ENCODE data around the gene PPP2R3C. TPM values are rescaled to one million over a fixed set of nuclear protein-coding genes. Genes with fewer than 3 reads are reported as not detected.
A peak's percentile ranks its signal among the peaks of the same experiment; 100 is the strongest.

PPP2R3C gene
- 48.8 TPM for total RNA-seq
- 49.4 TPM for polyA plus RNA-seq
- long read RNA-seq, donor 1, result 0 reads
- long read RNA-seq, donor 2, result 0 reads
- long read RNA-seq, donor 3, transcript PPP2R3C-217 (12 exons, 1,846 nt), result minor isoform, 5 of 91 reads
- long read RNA-seq, donor 3, transcript PPP2R3C-201 (13 exons, 1,839 nt), result major isoform, 11 of 91 reads
- long read RNA-seq, donor 3, partial matches to known transcripts, result 53 of 91 reads
- long read RNA-seq, donor 3, other reads (novel, unspliced or antisense), result 20 of 91 reads
- long read RNA-seq, donor 4, partial matches to known transcripts, result 0 of 3 reads
- long read RNA-seq, donor 4, other reads (novel, unspliced or antisense), result 0 of 3 reads
- long read RNA-seq, donor 5, transcript PPP2R3C-201 (13 exons, 1,839 nt), result major isoform, 13 of 30 reads
- long read RNA-seq, donor 5, transcript PPP2R3C-217 (12 exons, 1,846 nt), result minor isoform, 7 of 30 reads
- long read RNA-seq, donor 5, partial matches to known transcripts, result 10 of 30 reads
- long read RNA-seq, donor 5, other reads (novel, unspliced or antisense), result 0 of 30 reads
- long read RNA-seq, donor 6, partial matches to known transcripts, result 0 of 4 reads
- long read RNA-seq, donor 6, other reads (novel, unspliced or antisense), result 0 of 4 reads
- long read RNA-seq, donor 7, transcript PPP2R3C-201 (13 exons, 1,839 nt), result major isoform, 6 of 9 reads
- long read RNA-seq, donor 7, partial matches to known transcripts, result 0 of 9 reads
- long read RNA-seq, donor 7, other reads (novel, unspliced or antisense), result 0 of 9 reads
- long read RNA-seq, donor 8, partial matches to known transcripts, result 0 of 2 reads
- long read RNA-seq, donor 8, other reads (novel, unspliced or antisense), result 0 of 2 reads
- long read RNA-seq, donor 9, transcript PPP2R3C-201 (13 exons, 1,839 nt), result major isoform, 5 of 6 reads
- long read RNA-seq, donor 9, partial matches to known transcripts, result 0 of 6 reads
- long read RNA-seq, donor 9, other reads (novel, unspliced or antisense), result 0 of 6 reads
- long read RNA-seq, donor 10, partial matches to known transcripts, result 0 of 4 reads
- long read RNA-seq, donor 10, other reads (novel, unspliced or antisense), result 0 of 4 reads

DNA sequence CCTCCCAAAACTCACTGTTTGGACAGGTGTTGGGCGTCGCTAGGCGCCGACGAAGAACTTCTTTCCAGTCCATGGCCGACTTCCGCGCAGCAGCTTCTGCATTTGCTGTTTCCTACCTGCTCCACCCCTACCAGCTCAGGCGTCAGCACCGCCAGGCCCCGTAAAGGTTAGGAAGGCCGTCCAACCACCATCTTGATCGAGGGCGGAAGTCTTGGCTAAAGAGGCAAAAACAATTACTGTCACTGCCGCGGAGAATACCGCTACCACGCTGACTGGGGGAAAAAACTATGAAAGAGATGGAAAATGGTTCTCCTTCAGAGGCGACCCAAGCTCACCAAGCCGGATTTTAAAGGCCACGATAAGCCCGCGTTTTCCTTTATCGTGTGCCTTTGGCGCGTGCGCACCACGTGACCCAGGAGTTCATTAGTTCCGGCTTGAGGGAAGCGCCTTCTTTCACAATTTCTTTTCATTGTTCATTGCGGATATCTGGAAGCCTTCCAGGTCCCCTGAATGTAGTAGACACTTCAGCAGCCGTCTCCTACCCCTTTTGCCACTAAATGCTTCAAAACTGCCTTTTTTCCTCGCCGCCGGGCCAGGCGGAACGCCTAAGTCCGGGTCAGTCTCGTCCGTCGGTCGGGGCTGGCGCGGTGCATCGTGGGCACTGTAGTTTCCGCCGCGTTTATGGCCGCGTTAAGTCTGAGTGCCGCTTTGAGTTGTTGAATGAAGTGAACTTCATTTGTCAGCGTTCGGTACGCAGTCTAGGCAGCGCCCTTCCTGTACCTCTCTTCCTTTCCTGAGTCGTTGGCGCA lies at the start of gene PPP2R3C, which contains the start of gene PRORP:
PPP2R3C (minus strand) TSS at position 104 of the 809 bp plus-strand sequence; CDS start at position 73, 31 bp downstream.
PRORP (plus strand) TSS at position 666 of the 809 bp plus-strand sequence. CDS start 694 bp downstream, outside the sequence.
- WGBS, result under 1% methylated on average over 57 of the region's 57 CpGs
- Histone ChIP-seq H3K4me3 (ENCODE audit: low read length in 2 of 2) (peak within 1 kb of the TSS; percentile 60 to 81), H3K4me1 (ENCODE audit: control insufficient read depth in 2 of 2, insufficient read depth in 2 of 2, low read length in 2 of 2) (peaks cover 13 to 20% of the 10 kb centered on the region in 2 donors), H3K27me3 (ENCODE audit: control insufficient read depth in 2 of 2, insufficient read depth in 1 of 2, low read length in 1 of 2) (no peaks in the 10 kb centered on the region), H3K9me3 (ENCODE audit: control insufficient read depth in 2 of 2, insufficient read depth in 1 of 2, low read length in 1 of 2) (peaks cover 0 to 5% of the 10 kb centered on the region in 2 donors), H3K27ac (ENCODE audit: low read depth in 1 of 2, low read length in 1 of 2) (peak within 1 kb of the TSS; percentile 97 to 99), H3K36me3 (ENCODE audit: control insufficient read depth in 2 of 2, insufficient read depth in 2 of 2, low read length in 1 of 2) (peaks cover 4 to 7% of the 10 kb centered on the region in 2 donors)
- DNase-seq (ENCODE audit: low read depth in 6 of 9, low spot score in 9 of 9), result peak; percentile 88 to 98 (median 94)

DNA sequence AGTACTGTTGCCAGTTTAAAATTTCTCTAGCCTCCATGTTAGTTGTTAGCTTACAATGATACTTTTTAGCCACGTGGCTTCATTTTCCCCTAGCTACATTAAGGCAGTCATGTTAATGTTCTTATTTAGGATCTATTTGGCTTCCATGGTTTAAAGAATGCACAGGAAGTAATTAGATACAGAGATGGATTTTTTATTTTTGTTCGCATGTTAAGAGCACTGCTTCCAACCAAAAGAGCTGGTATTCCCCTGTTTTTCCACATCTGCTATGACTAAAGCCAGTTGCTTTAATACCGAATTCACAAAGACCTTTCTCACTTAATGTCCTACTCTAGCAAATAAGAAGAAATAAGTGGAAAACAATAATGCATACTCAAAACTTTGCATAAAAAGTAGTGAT lies 45.7 kb upstream of the PPP2R3C start:
- Histone ChIP-seq H3K4me1 (ENCODE audit: control insufficient read depth in 2 of 2, insufficient read depth in 2 of 2, low read length in 2 of 2) (no peaks in the 10 kb centered on the region), H3K9me3 (ENCODE audit: control insufficient read depth in 2 of 2, insufficient read depth in 1 of 2, low read length in 1 of 2) (no peaks in the 10 kb centered on the region), H3K27ac (ENCODE audit: low read depth in 1 of 2, low read length in 1 of 2) (no peak overlapping the region), H3K4me3 (ENCODE audit: low read length in 2 of 2) (no peak overlapping the region), H3K27me3 (ENCODE audit: control insufficient read depth in 2 of 2, insufficient read depth in 1 of 2, low read length in 1 of 2) (no peaks in the 10 kb centered on the region), H3K36me3 (ENCODE audit: control insufficient read depth in 2 of 2, insufficient read depth in 2 of 2, low read length in 1 of 2) (no peaks in the 10 kb centered on the region)
- WGBS, result 95% methylated on average over 3 of the region's 3 CpGs
- no peak for DNase-seq (ENCODE audit: low read depth in 6 of 9, low spot score in 9 of 9)

DNA sequence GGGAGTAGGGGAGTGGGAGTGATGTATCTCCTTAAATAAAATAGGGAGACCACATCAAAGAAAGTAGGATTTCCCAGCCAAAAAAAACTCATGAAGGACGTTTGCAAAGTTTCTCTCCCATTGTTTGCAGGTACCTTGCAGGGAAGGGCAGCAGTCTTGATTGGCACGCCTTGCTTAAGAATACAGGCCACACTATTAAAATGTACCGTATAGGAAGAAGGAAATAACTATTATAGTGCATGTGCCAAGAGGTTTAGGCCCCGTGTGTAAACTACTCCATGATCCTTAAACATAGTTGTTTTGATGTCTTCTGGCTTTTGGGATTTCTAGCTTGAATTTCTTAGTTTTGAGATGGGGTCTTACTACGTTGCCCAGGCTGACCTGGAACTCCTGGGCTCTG lies 43.1 kb upstream of the PPP2R3C start:
- WGBS, result 83% methylated on average over 5 of the region's 5 CpGs
- no peak overlapping the region for H3K4me3 ChIP-seq (ENCODE audit: low read length in 2 of 2)
- no peak for DNase-seq (ENCODE audit: low read depth in 6 of 9, low spot score in 9 of 9)
- H3K36me3 ChIP-seq (ENCODE audit: control insufficient read depth in 2 of 2, insufficient read depth in 2 of 2, low read length in 1 of 2), result peaks cover 0 to 2% of the 10 kb centered on the region in 2 donors
- H3K27me3 ChIP-seq (ENCODE audit: control insufficient read depth in 2 of 2, insufficient read depth in 1 of 2, low read length in 1 of 2), result no peaks in the 10 kb centered on the region
- no peaks in the 10 kb centered on the region for H3K9me3 ChIP-seq (ENCODE audit: control insufficient read depth in 2 of 2, insufficient read depth in 1 of 2, low read length in 1 of 2)
- H3K27ac ChIP-seq (ENCODE audit: low read depth in 1 of 2, low read length in 1 of 2), result no peak overlapping the region
- H3K4me1 ChIP-seq (ENCODE audit: control insufficient read depth in 2 of 2, insufficient read depth in 2 of 2, low read length in 2 of 2), result no peaks in the 10 kb centered on the region

GRCh38 chr14:35163384-35163783 lies 41.6 kb upstream of the PPP2R3C start:
- WGBS, result 99% methylated on average over 1 of the region's 1 CpG
- Histone ChIP-seq H3K27me3 (ENCODE audit: control insufficient read depth in 2 of 2, insufficient read depth in 1 of 2, low read length in 1 of 2) (no peaks in the 10 kb centered on the region), H3K9me3 (ENCODE audit: control insufficient read depth in 2 of 2, insufficient read depth in 1 of 2, low read length in 1 of 2) (no peaks in the 10 kb centered on the region), H3K4me1 (ENCODE audit: control insufficient read depth in 2 of 2, insufficient read depth in 2 of 2, low read length in 2 of 2) (no peaks in the 10 kb centered on the region), H3K4me3 (ENCODE audit: low read length in 2 of 2) (no peak overlapping the region), H3K36me3 (ENCODE audit: control insufficient read depth in 2 of 2, insufficient read depth in 2 of 2, low read length in 1 of 2) (peaks cover 4 to 8% of the 10 kb centered on the region in 2 donors), H3K27ac (ENCODE audit: low read depth in 1 of 2, low read length in 1 of 2) (no peak overlapping the region)
- DNase-seq (ENCODE audit: low read depth in 6 of 9, low spot score in 9 of 9), result no peak

- Histone ChIP-seq H3K27ac (ENCODE audit: low read depth in 1 of 2, low read length in 1 of 2) (no peak overlapping the region), H3K36me3 (ENCODE audit: control insufficient read depth in 2 of 2, insufficient read depth in 2 of 2, low read length in 1 of 2) (peaks cover 4 to 8% of the 10 kb centered on the region in 2 donors), H3K4me1 (ENCODE audit: control insufficient read depth in 2 of 2, insufficient read depth in 2 of 2, low read length in 2 of 2) (no peaks in the 10 kb centered on the region), H3K4me3 (ENCODE audit: low read length in 2 of 2) (no peak overlapping the region), H3K27me3 (ENCODE audit: control insufficient read depth in 2 of 2, insufficient read depth in 1 of 2, low read length in 1 of 2) (no peaks in the 10 kb centered on the region), H3K9me3 (ENCODE audit: control insufficient read depth in 2 of 2, insufficient read depth in 1 of 2, low read length in 1 of 2) (no peaks in the 10 kb centered on the region)
- DNase-seq (ENCODE audit: low read depth in 6 of 9, low spot score in 9 of 9), result no peak
- WGBS, result 84% methylated on average over 5 of the region's 5 CpGs
Observed at GRCh38 chr14:35161231-35161630, 39.4 kb upstream of the PPP2R3C start.

DNA sequence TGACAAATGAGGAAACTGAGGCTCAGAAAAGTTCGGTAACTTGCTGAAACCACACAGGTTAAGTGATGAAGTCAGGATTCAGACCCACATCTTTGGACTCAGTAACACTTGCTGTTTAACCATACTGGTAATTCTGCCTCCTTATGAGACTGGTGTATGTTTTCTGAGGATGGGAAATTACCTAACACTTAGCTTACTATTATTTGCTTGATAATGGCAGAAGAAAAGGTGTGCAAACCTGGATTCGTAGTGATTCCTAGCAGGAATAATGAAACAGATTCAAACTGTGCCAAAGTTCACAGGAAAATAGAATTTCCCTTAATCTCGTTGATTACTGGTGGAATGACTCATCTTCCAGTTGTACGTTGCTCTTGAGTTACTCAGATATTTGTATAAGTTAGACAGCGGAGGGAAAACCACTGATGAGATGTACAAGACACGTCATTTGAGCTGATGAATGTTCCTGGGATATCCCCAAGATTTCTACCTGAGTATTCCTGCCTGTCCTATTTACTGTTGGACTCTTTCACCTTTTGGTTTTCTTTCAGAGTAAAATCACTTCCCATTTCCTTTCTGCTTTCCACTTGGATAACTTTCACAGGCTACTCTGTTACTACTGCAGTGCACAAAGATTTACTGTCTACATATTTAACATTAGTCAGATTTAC lies 38.1 kb upstream of the PPP2R3C start:
- H3K36me3 ChIP-seq (ENCODE audit: control insufficient read depth in 2 of 2, insufficient read depth in 2 of 2, low read length in 1 of 2), result peaks cover 4 to 8% of the 10 kb centered on the region in 2 donors
- peaks cover 2% of the 10 kb centered on the region in 2 donors for H3K4me1 ChIP-seq (ENCODE audit: control insufficient read depth in 2 of 2, insufficient read depth in 2 of 2, low read length in 2 of 2)
- peak overlapping the region in 1 of 2 donors; percentile 8 for H3K27ac ChIP-seq (ENCODE audit: low read depth in 1 of 2, low read length in 1 of 2)
- no peak overlapping the region for H3K4me3 ChIP-seq (ENCODE audit: low read length in 2 of 2)
- no peak for DNase-seq (ENCODE audit: low read depth in 6 of 9, low spot score in 9 of 9)
- no peaks in the 10 kb centered on the region for H3K27me3 ChIP-seq (ENCODE audit: control insufficient read depth in 2 of 2, insufficient read depth in 1 of 2, low read length in 1 of 2)
- 93% methylated on average over 6 of the region's 6 CpGs for WGBS
- H3K9me3 ChIP-seq (ENCODE audit: control insufficient read depth in 2 of 2, insufficient read depth in 1 of 2, low read length in 1 of 2), result no peaks in the 10 kb centered on the region

- Histone ChIP-seq H3K27me3 (ENCODE audit: control insufficient read depth in 2 of 2, insufficient read depth in 1 of 2, low read length in 1 of 2) (no peaks in the 10 kb centered on the region), H3K4me1 (ENCODE audit: control insufficient read depth in 2 of 2, insufficient read depth in 2 of 2, low read length in 2 of 2) (peaks cover 2% of the 10 kb centered on the region in 2 donors), H3K27ac (ENCODE audit: low read depth in 1 of 2, low read length in 1 of 2) (no peak overlapping the region), H3K4me3 (ENCODE audit: low read length in 2 of 2) (no peak overlapping the region), H3K36me3 (ENCODE audit: control insufficient read depth in 2 of 2, insufficient read depth in 2 of 2, low read length in 1 of 2) (peaks cover 4 to 8% of the 10 kb centered on the region in 2 donors), H3K9me3 (ENCODE audit: control insufficient read depth in 2 of 2, insufficient read depth in 1 of 2, low read length in 1 of 2) (no peaks in the 10 kb centered on the region)
- 97% methylated on average over 8 of the region's 8 CpGs for WGBS
- DNase-seq (ENCODE audit: low read depth in 6 of 9, low spot score in 9 of 9), result no peak
Observed at GRCh38 chr14:35158951-35159653, 37.3 kb upstream of the PPP2R3C start.
